RCC 7860 (cell line): ENCODE results near the gene KICS2.

Source experiments
- DNase-seq: peaks from one replicate; pipeline ENCODE4 v3.0.0-alpha.2; 2015; ENCODE audit warnings: low spot score
- FAIRE-seq: peaks from 2 replicates; lab custom pipeline; 2012; peaks lifted over from hg19 to GRCh38; lab: Jason Lieb, UNC

Gene KICS2

GRCh38 chr12:64175254-64175945 lies 46.7 kb downstream of the KICS2 start:
- FAIRE-seq: no peak
- DNase-seq: no peak

DNA sequence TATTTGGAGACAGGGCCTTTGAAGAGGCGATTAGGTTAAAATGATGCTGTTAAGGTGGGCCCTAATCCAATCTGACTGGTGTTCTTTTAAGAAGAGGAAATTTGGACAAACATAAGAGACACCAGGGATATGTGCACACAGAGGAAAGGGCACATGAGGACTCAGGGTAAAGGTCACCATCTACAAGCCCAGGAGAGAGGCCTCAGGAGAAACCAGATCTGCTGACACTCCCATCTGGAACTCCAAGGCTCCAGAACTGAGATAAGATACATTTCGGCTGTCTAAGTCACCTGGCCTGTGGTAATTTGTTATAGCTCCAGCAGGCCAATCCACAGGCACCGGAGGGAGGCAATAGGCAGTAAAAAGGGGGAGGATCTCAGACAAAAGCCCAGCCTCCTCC lies 48.6 kb downstream of the KICS2 start:
- FAIRE-seq (no peak), DNase-seq (no peak)
